G401.6 (cell line): ENCODE results near the gene ATP8B1.

ENCODE experiments used
- FAIRE-seq: peaks from 2 replicates; lab custom pipeline; 2012; peaks lifted over from hg19 to GRCh38; lab: Jason Lieb, UNC

Gene ATP8B1

DNA sequence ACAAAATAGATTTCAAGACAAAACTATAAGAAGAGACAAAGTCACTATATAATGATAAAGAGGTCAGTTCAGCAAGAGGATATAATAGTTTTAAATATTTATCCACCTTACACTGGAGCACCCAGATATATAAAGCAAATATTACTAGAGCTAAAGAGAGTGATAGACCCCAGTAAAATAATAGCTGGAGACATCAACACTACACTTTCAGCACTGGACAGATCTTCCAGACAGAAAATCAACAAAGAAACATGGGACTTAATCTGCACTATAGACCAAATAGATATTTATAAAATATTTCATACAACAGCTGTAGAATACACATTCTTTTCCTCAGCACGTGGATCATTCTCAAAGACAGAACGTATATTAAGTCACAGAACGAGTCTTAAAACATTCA, 86.6 kb downstream of the ATP8B1 start:
- no peak for FAIRE-seq

- no peak for FAIRE-seq
Measured at GRCh38 chr18:57715671-57716070, 87.4 kb downstream of the ATP8B1 start.

DNA sequence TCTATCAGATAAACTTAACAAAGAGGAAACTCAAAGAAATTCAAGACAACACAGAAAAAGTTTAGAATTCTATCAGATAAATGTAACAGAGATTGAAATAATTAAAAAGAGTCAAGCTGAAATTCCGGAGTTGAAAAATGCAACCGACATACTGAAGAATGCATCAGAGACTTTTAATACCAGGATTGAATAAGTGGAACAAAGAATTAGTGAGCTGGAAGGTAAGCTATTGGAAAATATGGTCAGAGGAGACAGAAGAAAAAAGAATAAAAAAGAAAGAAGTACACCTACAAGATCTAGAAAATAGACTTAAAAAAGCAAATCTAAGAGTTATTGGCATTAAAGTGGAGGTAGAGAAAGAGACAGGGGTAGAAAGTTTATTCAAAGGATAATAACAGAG, 88.0 kb downstream of the ATP8B1 start:
- FAIRE-seq, result no peak

- FAIRE-seq, result no peak
Measured at GRCh38 chr18:57710226-57710625, 92.9 kb downstream of the ATP8B1 start.

- FAIRE-seq, result no peak
Measured at GRCh38 chr18:57709335-57709734, 93.8 kb downstream of the ATP8B1 start.

DNA sequence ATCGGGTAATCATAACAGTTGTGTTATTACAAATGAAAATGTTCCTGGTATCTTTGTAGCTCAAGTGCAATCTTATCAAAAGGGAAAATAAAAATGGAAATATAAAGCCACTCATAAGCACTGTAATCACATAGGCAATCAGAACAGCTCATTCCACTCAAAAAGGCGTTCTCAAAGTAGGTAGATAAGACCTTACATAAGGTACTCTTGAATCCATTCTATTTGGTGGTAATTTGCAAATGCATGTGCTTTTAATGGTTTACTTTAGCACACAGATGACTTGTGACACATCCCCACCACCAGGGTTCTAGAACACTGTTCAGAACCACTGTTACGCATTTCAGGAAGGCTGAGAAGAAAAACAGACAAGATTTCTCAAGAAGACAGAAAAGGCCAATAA, 94.8 kb downstream of the ATP8B1 start:
- FAIRE-seq, result no peak

- no peak for FAIRE-seq
Measured at GRCh38 chr18:57705832-57706595, 97.1 kb downstream of the ATP8B1 start.

- FAIRE-seq, result no peak
Measured at GRCh38 chr18:57705011-57705410, 98.1 kb downstream of the ATP8B1 start.

DNA sequence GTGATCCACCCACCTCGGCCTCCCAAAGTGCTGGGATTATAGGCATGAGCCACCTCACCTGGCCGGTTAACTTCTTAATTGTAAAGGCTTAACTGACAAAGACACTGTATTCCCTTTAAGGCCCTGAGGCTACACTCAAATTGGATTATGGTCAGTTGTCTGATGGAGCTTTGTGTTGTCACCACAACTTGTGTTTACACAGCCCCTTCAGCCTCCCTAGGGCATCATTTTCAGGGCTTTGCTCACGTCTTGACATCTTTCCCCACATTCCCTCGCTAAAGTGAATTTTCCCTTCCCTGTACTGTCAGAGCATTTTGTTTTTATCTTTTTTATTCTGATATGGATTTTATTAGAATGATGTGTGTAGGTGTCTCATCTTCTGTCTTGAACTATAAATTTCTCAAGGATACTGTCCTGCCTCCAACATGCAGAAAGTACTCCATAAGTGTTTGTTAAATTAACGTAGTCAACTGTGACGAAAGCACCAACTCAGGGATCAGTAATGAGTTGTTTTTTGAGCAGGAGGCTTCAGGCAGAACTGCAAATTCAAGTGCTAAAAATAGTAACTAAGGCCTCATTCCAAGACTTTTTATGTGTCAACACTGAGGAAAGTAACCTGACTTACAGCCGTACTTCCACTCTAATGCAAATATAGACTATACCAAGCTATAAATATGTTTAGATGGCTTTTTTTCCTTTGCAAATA, 104.4 kb downstream of the ATP8B1 start:
- FAIRE-seq, result no peak

DNA sequence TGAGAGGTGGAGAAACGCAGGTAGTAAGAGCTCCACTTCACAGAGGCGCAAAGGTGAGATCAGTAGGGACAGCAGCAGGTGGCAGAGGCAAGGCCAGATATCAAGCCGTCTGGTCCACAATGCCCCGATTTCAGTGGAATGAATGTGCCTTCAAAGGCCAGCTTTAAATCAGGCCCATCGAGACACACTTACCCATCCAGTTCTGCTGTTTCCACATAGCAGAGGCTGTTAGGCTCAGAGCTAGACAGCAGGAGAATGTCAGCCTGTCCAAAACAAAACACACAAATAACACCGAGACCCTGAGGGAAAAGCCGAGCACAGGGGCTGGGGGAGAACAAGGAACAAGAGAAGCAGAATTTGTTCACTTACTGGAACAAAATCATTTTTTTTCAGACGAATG, 105.7 kb downstream of the ATP8B1 start:
- no peak for FAIRE-seq

DNA sequence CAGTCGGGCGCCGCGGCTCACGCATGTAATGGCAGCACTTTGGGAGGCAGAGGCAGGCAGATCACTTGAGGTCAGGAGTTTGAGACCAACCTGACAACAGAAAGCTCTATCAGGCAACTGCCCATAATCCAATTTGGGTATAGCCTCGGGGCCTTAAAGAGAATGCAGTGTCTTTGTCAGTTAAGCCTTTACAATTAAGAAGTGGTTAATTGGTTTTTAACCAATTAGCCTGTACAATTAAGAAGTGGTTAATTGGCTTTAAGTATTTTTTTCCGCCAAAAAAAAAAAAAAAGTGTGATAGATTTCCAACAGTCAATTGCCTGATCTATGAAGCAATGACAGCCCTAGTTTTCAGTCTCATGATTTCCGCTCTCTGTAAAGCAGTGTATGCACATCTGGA, 106.8 kb downstream of the ATP8B1 start:
- FAIRE-seq, result no peak

GRCh38 chr18:57691363-57691762, 111.8 kb downstream of the ATP8B1 start:
- no peak for FAIRE-seq

GRCh38 chr18:57687970-57688369, 115.1 kb downstream of the ATP8B1 start:
- FAIRE-seq, result no peak

DNA sequence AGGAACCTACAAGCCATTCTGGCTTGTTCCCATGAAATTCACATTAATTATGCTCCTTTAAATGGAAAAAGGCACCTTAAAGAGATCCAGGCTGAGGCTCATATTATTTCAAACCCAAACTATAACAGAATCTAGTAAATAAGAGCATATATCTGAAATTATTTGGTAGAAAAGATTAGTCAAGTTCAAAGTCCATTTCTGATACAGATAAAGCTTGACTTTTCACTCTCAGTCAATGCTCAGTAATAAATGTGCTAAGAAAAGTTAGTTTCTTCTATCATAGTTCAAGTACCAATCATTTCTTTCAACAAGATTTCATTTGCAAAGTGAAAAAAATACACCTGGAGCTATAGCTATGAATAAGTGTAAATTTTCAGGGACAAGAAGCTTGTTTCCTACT, 119.6 kb downstream of the ATP8B1 start:
- FAIRE-seq, result no peak

DNA sequence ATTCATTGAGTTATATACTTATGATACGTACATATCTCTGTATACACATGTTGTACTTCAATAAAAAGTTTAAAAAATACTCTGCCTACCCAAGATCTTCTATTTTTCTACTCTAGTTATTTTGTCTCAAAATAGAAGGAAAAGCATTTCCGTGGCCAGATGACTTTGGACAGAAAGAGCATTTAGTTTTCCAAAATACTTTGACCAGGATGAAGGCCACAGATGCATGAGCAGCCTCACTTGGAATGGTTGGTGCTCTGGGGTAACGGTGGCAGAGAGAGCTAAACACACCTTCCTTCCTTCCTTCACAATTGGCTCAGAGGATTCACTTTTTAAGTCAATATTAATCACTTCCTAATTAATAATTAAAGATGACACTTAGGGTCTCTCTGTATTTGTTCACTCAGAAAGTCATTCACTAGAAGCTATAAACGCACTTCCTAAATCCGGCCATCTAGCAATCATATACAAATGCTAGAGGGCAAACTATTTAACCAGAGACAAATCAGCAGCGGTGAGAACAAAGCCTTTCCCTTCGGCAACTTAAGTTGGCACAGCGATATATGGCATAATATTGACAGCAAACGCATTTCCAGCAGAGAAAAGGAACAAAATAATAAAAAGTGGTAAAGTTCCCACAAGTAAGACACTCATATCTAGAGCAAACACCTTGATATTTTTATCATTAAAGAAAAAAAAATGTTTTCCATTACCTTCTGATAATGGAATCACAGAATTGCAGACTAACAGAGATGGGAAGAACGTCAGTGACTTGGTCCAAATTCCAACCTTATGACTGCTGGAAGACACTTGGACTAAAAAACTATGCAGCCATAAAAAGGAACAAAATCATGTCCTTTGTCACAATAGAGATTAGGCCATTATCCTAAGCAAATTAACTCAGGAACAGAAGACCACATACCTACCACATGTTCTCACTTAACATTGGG, 125.6 kb downstream of the ATP8B1 start:
- FAIRE-seq, result no peak

DNA sequence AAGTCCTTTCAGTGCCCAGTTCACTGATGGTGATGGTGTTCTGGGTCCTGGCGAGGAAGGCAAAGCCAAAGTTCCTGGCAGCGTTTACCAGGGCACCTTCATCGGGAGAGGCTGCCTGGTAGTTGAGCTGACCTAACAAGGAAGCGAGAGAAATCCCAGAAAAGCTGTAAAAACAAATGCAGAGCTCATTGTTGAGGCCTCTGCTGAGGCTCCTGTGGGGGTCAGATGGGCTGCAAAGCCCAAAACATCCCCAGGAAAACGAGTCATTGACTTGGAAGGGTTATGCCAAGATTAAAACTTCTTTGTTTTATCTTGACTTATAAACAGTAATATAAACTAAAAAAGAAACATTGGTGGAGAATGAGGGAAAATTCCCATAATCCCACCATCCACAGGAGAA, 128.2 kb downstream of the ATP8B1 start:
- no peak for FAIRE-seq

- no peak for FAIRE-seq
Measured at GRCh38 chr18:57670046-57670445, 133.1 kb downstream of the ATP8B1 start.

DNA sequence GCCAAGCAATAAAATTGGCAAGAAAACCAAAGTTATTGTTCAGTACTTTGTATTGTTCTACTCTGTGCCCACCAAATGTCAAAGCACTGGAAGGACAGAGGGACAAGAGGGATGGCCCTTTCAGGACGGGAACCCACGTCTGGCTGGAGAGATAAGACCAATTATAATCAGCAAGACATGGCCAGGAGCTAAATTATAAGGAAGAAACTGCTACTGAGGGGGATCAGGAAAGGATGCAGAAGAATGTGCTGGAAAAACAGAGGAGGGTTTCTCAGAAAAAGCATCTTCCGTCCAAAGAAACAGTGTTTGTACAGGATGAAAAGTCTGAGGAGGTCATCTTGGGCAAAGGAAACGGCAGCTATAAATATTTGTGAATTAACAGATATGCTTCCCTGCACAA, 135.1 kb downstream of the ATP8B1 start:
- no peak for FAIRE-seq

DNA sequence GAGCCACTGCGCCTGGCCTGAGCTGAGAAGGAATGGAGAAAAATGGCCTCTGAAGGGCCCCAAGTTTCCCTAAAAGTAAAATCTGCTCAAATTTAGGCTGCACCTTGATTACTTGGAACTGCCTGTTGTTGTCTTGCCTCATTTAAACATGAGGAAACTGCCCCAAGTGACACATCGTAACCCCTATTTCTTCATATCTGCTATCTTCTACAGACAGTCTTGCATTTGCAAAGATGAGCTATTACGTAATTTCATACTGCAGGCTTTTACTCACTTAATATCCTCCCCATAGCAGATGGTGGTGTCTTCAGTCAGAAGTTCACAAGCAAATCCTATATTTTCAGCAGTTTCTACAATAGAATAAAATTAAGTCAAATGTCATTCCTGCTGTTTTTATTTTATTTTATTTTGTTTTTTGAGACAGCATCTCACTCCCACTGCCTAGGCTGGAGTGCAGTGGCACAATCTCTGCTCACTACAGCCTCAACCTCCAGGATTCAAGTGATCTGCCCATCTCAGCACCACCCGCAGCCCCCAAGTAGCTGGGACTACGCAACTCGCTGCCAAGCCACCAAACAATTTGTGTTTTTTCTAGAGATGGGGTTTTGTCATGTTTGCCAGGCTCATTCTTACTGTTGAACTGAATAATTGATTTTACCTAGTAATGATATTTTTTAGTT, 136.2 kb downstream of the ATP8B1 start:
- no peak for FAIRE-seq

DNA sequence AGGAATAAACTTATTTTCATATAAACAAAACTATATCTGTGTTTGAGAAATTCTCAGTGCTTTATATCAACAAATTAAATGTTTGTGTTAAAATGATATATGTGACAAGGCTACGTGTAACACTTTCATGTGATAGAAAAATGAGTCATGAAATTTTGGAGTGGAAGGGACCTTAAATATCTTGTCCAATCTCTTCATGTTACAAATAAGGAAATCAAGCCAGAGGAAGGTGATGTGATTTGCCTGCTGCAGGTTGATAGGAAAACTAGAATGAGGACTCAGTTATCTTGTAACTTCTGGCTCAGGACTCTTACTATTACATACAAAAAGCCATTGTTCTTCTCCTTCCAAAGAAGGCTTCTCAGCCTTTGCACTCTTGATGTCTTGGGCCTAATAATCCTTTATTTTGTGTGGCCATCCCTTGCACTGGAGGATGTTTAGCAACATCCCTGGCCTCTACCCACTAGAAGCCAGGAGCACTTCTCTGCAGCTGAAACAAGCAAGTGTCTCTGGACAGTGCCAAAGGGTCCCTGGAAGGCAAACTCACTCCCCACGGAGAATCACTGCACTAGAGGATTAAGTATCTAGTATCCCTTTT, 138.4 kb downstream of the ATP8B1 start:
- no peak for FAIRE-seq

- FAIRE-seq, result no peak
Measured at GRCh38 chr18:57660961-57661360, 142.2 kb downstream of the ATP8B1 start.
